Smooth muscle cell (in vitro differentiated cells): ENCODE results near the gene RABL6. TPM values are rescaled to one million over a fixed set of nuclear protein-coding genes. Genes with fewer than 3 reads are reported as not detected.

Source experiments
- DNase-seq: peaks from one replicate; lab custom pipeline; 2025; ENCODE audit not compliant: unreplicated experiment; lab: John Stamatoyannopoulos, UW
- H2AFZ ChIP-seq: fragments of 200-600 bp; sonication (generic); 2 replicates; pipeline ENCODE4 v1.6.0; 2016; ENCODE audit warnings: antibody characterized with exemption, low read depth, mild to moderate bottlenecking
- H3F3A ChIP-seq: fragments of 200-600 bp; sonication (generic); 2 replicates; pipeline ENCODE4 v1.6.0; 2017; ENCODE audit warnings: antibody characterized with exemption, low read depth
- H3K27ac ChIP-seq: fragments of 200-600 bp; sonication (generic); 2 replicates; pipeline ENCODE4 v1.5.1; 2016; ENCODE audit warnings: low read depth, mild to moderate bottlenecking
- H3K27me3 ChIP-seq: fragments of 200-600 bp; sonication (generic); 2 replicates; pipeline ENCODE4 v1.6.1; 2016; ENCODE audit warnings: low read depth, mild to moderate bottlenecking
- H3K36me3 ChIP-seq: fragments of 200-600 bp; sonication (generic); 2 replicates; pipeline ENCODE4 v1.5.1; 2016; ENCODE audit warnings: low read depth
- H3K4me1 ChIP-seq: fragments of 200-600 bp; sonication (generic); 2 replicates; pipeline ENCODE4 v1.5.1; 2016; ENCODE audit warnings: low read depth
- H3K4me2 ChIP-seq: fragments of 200-600 bp; sonication (generic); 2 replicates; pipeline ENCODE4 v1.6.0; 2016; ENCODE audit warnings: mild to moderate bottlenecking
- H3K4me3 ChIP-seq: fragments of 200-600 bp; sonication (generic); 2 replicates; pipeline ENCODE4 v1.5.1; 2016; ENCODE audit warnings: mild to moderate bottlenecking
- H3K79me2 ChIP-seq: fragments of 200-600 bp; sonication (generic); 2 replicates; pipeline ENCODE4 v1.6.0; 2016; ENCODE audit warnings: low read depth, mild to moderate bottlenecking
- H3K9ac ChIP-seq: fragments of 200-600 bp; sonication (generic); 2 replicates; pipeline ENCODE4 v1.6.0; 2016; ENCODE audit warnings: low read depth
- H3K9me3 ChIP-seq: fragments of 200-600 bp; sonication (generic); replicated peaks from 2 replicates; pipeline ENCODE4 v1.5.1; 2016; ENCODE audit warnings: low read depth
- H4K20me1 ChIP-seq: fragments of 200-600 bp; sonication (generic); 2 replicates; pipeline ENCODE4 v1.6.0; 2016; ENCODE audit warnings: low read depth
- CTCF ChIP-seq: fragments of 200-600 bp; sonication (generic); IDR thresholded peaks from 2 replicates; pipeline ENCODE4 v1.5.1; 2017; ENCODE audit warnings: borderline replicate concordance, mild to moderate bottlenecking, antibody characterized with exemption; ENCODE audit not compliant: insufficient read depth, poor library complexity, severe bottlenecking
- WGBS: methylation state at CpG from one replicate; pipeline ENCODE4 v1.1.7; 2016; ENCODE audit warnings: low lambda C conversion rate; 5-methylcytosine and 5-hydroxymethylcytosine counted together
- polyA plus RNA-seq: library from polyadenylated mRNA; unstranded; fragments of >200 nt; fragmentation: Nextera tagmentation; extraction: Ambion mirVana; gene quantifications from 2 replicates; pipeline ENCODE4 v1.2.1, GENCODE V29; 2016
- total RNA-seq: library from RNA; depleted of rRNA; stranded (reverse); fragments of >200 nt; gene quantifications from 2 replicates; pipeline ENCODE4 v1.2.3, GENCODE V29; 2014

The RABL6 gene
- total and polyA plus RNA-seq, 2 experiments from 2014 or later: 54.3 to 81.6 TPM

GRCh38 chr9:136820971-136821825, 13.4 kb downstream of the RABL6 start:
- H3K4me3 ChIP-seq: peak overlapping the region; percentile 43
- H3K27me3 ChIP-seq: no peaks in the 10 kb centered on the region
- H4K20me1 ChIP-seq: peaks cover 86% of the 10 kb centered on the region
- no peak for TF ChIP-seq CTCF
- no peaks in the 10 kb centered on the region for H3K9me3 ChIP-seq
- 20% methylated on average over 52 of the region's 83 CpGs for WGBS
- H3K9ac ChIP-seq: no peak overlapping the region
- peaks cover 55% of the 10 kb centered on the region for H3K79me2 ChIP-seq
- no peaks in the 10 kb centered on the region for H3F3A ChIP-seq
- no peak for DNase-seq
- peaks cover 4% of the 10 kb centered on the region for H3K4me1 ChIP-seq
- H3K4me2 ChIP-seq: peak overlapping the region; percentile 86
- H2AFZ ChIP-seq: no peak overlapping the region
- H3K27ac ChIP-seq: no peak overlapping the region
- no peaks in the 10 kb centered on the region for H3K36me3 ChIP-seq

GRCh38 chr9:136821826-136822544, 14.2 kb downstream of the RABL6 start:
- Histone ChIP-seq H3K4me3 (peak overlapping the region; percentile 43), H3K4me2 (peak overlapping the region; percentile 86), H3K4me1 (peaks cover 4% of the 10 kb centered on the region), H3K9ac (no peak overlapping the region), H3K79me2 (peaks cover 47% of the 10 kb centered on the region), H3K27me3 (no peaks in the 10 kb centered on the region), H3K27ac (no peak overlapping the region), H3F3A (no peaks in the 10 kb centered on the region), H3K36me3 (no peaks in the 10 kb centered on the region), H4K20me1 (peaks cover 82% of the 10 kb centered on the region), H3K9me3 (no peaks in the 10 kb centered on the region), H2AFZ (no peak overlapping the region)
- WGBS: 80% methylated on average over 39 of the region's 42 CpGs
- TF ChIP-seq CTCF: no peak
- DNase-seq: no peak

GRCh38 chr9:136823136-136824046, 15.6 kb downstream of the RABL6 start:
- Histone ChIP-seq H3K4me3 (no peak overlapping the region), H3K27me3 (no peaks in the 10 kb centered on the region), H3K27ac (no peak overlapping the region), H4K20me1 (peaks cover 71% of the 10 kb centered on the region), H3K4me1 (peaks cover 4% of the 10 kb centered on the region), H3K4me2 (no peak overlapping the region), H3K79me2 (peaks cover 40% of the 10 kb centered on the region), H3K9me3 (no peaks in the 10 kb centered on the region), H3F3A (no peaks in the 10 kb centered on the region), H3K9ac (no peak overlapping the region), H3K36me3 (no peaks in the 10 kb centered on the region), H2AFZ (no peak overlapping the region)
- no peak for TF ChIP-seq CTCF
- whole genome bisulfite sequencing: 93% methylated on average over 30 of the region's 30 CpGs
- no peak for DNase-seq
